HCT116 (cell line): ENCODE measurements around the gene IGSF9B. TPM values are rescaled to one million over a fixed set of nuclear protein-coding genes. Genes with fewer than 3 reads are reported as not detected.

Experiments used
- ATAC-seq: fragments of 200-7000 bp; cut with Tn5 transposase; 2 replicates; pipeline ENCODE4 v1.9.1; 2020; ENCODE audit warnings: mild to moderate bottlenecking, moderate library complexity
- BruUV-seq: library from RNA; stranded (reverse); fragments of 400-500 nt; replicated peaks from 2 replicates; lab custom pipeline; 2021; lab: Mats Ljungman, UMichigan
- CTCF ChIA-PET: fragments of 300-600 bp; sonication (Branson Sonifier 250); formaldehyde crosslinking; loops from one replicate; lab custom pipeline; 2021; ENCODE audit warnings: antibody characterized with exemption; lab: Charles Lee
- POLR2A ChIA-PET: fragments of 300-600, 350-600 bp; sonication (Branson Sonifier 250); formaldehyde crosslinking; loops from one replicate; lab custom pipeline; 2021; ENCODE audit warnings: antibody characterized with exemption; lab: Charles Lee
- RAD21 ChIA-PET, 2 experiments: fragments of 300-600 bp; sonication (Branson Sonifier 250); formaldehyde crosslinking; loops; one replicate each; lab custom pipeline; 2023; ENCODE audit warnings: low total read pairs in 2 of 2; ENCODE audit not compliant: uncharacterized antibody in 2 of 2, unreplicated experiment in 2 of 2, low non-redundant PET in 1 of 2; lab: Charles Lee
- DNase-seq: peaks from one replicate; pipeline ENCODE4 v3.0.0-alpha.2; 2010; ENCODE audit warnings: low read depth, low spot score
- H2AFZ ChIP-seq: fragments of 200-600 bp; shearing (Covaris generic), sonication (generic); 2 replicates; pipeline ENCODE4 v1.6.1; 2017; ENCODE audit warnings: low read depth, mixed run types, mixed read lengths, antibody characterized with exemption, low read length; ENCODE audit not compliant: poor library complexity, severe bottlenecking
- H3K27ac ChIP-seq: 2 replicates; pipeline ENCODE4 v1.5.1; 2012; ENCODE audit warnings: low read depth, low read length
- H3K27me3 ChIP-seq: fragments of 200-600 bp; sonication (generic); 2 replicates; pipeline ENCODE4 v1.6.1; 2016; ENCODE audit warnings: mixed run types, low read length, mixed read lengths; ENCODE audit not compliant: insufficient read depth
- H3K36me3 ChIP-seq, 2 experiments: fragments of 200-500 bp in 1 of 2; fragments of 200-600 bp in 1 of 2; sonication (Bioruptor generic) in 1 of 2; sonication (generic) in 1 of 2; 2 replicates each; pipeline versions ENCODE4 v1.5.1 to v1.6.1; 2014 to 2016; ENCODE audit warnings: low read length in 2 of 2, inconsistent platforms in 1 of 2, mixed read lengths in 1 of 2, mixed run types in 1 of 2; ENCODE audit not compliant: insufficient read depth in 2 of 2, control insufficient read depth in 1 of 2
- H3K4me1 ChIP-seq, 2 experiments: fragments of 200-600 bp in 1 of 2; sonication (generic) in 1 of 2; 2 replicates each; pipeline versions ENCODE4 v1.5.1 to v1.6.1; 2012 to 2017; ENCODE audit warnings: low read length in 2 of 2, inconsistent platforms in 1 of 2, mild to moderate bottlenecking in 1 of 2, mixed read lengths in 1 of 2, mixed run types in 1 of 2, moderate library complexity in 1 of 2; ENCODE audit not compliant: insufficient read depth in 2 of 2, control insufficient read depth in 1 of 2
- H3K4me2 ChIP-seq: fragments of 200-600 bp; sonication (generic); 2 replicates; pipeline ENCODE4 v1.6.1; 2017; ENCODE audit warnings: mixed run types, low read length, mixed read lengths
- H3K4me3 ChIP-seq, 2 experiments: fragments of 200-600 bp in 1 of 2; sonication (generic) in 1 of 2; replicated peaks in 1 of 2; 2 replicates each; pipeline ENCODE4 v1.5.1; 2011 to 2016; ENCODE audit warnings: low read length in 2 of 2, control low read depth in 1 of 2, low read depth in 1 of 2, mild to moderate bottlenecking in 1 of 2, mixed read lengths in 1 of 2, mixed run types in 1 of 2
- H3K79me2 ChIP-seq: fragments of 200-600 bp; sonication (generic); 2 replicates; pipeline ENCODE4 v1.6.1; 2017; ENCODE audit warnings: mild to moderate bottlenecking, mixed run types, low read length, moderate library complexity, mixed read lengths; ENCODE audit not compliant: insufficient read depth
- H3K9ac ChIP-seq: fragments of 200-600 bp; sonication (generic); 2 replicates; pipeline ENCODE4 v1.6.1; 2016; ENCODE audit warnings: low read length, mixed read lengths
- H3K9me2 ChIP-seq: fragments of 200-600 bp; sonication (generic), shearing (Covaris generic); 2 replicates; pipeline ENCODE4 v1.6.1; 2017; ENCODE audit warnings: mixed run types, mild to moderate bottlenecking, moderate library complexity; ENCODE audit not compliant: insufficient read depth
- H3K9me3 ChIP-seq, 2 experiments: fragments of 200-500 bp in 1 of 2; fragments of 200-600 bp in 1 of 2; sonication (Bioruptor generic) in 1 of 2; sonication (generic) in 1 of 2; 2 replicates each; pipeline ENCODE4 v1.6.1; 2014 to 2017; ENCODE audit warnings: low read length in 2 of 2, mixed read lengths in 2 of 2, inconsistent platforms in 1 of 2, low read depth in 1 of 2, mild to moderate bottlenecking in 1 of 2, mixed run types in 1 of 2, moderate library complexity in 1 of 2; ENCODE audit not compliant: control insufficient read depth in 1 of 2, insufficient read depth in 1 of 2
- H4K20me1 ChIP-seq: fragments of 200-600 bp; sonication (generic), shearing (Covaris generic); 2 replicates; pipeline ENCODE4 v1.6.1; 2017; ENCODE audit warnings: mixed run types, mild to moderate bottlenecking, moderate library complexity; ENCODE audit not compliant: insufficient read depth
- ATF3 ChIP-seq: IDR thresholded peaks from 2 replicates; pipeline ENCODE4 v1.6.1; 2012
- CEBPB ChIP-seq: IDR thresholded peaks from 2 replicates; pipeline ENCODE4 v1.6.1; 2012; ENCODE audit warnings: low read depth
- EGR1 ChIP-seq: IDR thresholded peaks from 2 replicates; pipeline ENCODE4 v1.6.1; 2012; ENCODE audit warnings: low read depth
- ELF1 ChIP-seq: IDR thresholded peaks from 2 replicates; pipeline ENCODE4 v1.6.1; 2012; ENCODE audit warnings: low read depth, borderline replicate concordance
- EZH2 ChIP-seq: fragments of 200-600 bp; sonication (generic); IDR thresholded peaks from 2 replicates; pipeline ENCODE4 v1.6.1; 2017; ENCODE audit warnings: antibody characterized with exemption, mixed run types
- MAX ChIP-seq: IDR thresholded peaks from 2 replicates; pipeline ENCODE4 v1.6.1; 2012
- RAD21 ChIP-seq: IDR thresholded peaks from 2 replicates; pipeline ENCODE4 v1.6.1; 2012; ENCODE audit warnings: low read depth, mild to moderate bottlenecking
- SIN3A ChIP-seq: IDR thresholded peaks from 2 replicates; pipeline ENCODE4 v1.6.1; 2012; ENCODE audit warnings: low read depth
- SRF ChIP-seq: IDR thresholded peaks from 2 replicates; pipeline ENCODE4 v1.6.1; 2012; ENCODE audit warnings: low read depth
- TCF7L2 ChIP-seq: IDR thresholded peaks from 2 replicates; pipeline ENCODE4 v1.7.0; 2011; ENCODE audit warnings: borderline replicate concordance, inconsistent platforms; ENCODE audit not compliant: insufficient read depth, insufficient read length; ENCODE audit errors: extremely low read depth
- ZNF274 ChIP-seq: fragments of 200-500 bp; sonication (Bioruptor generic); IDR thresholded peaks from 2 replicates; pipeline ENCODE4 v1.6.1; 2014; ENCODE audit warnings: mild to moderate bottlenecking, low read depth, low read length, inconsistent platforms
- intact Hi-C: fragments of 100-400 bp; cut with micrococcal nuclease; formaldehyde crosslinking; loops from 2 replicates; pipeline ENCODE4 v1.10.0; 2022
- total RNA-seq: library from RNA; stranded (reverse); gene quantifications from one replicate; pipeline ENCODE4 v1.2.1, GENCODE V29; 2021; ENCODE audit not compliant: unreplicated experiment
- TF ChIP-seq, protein P1 (sequence below), 3 experiments: fragments of 200-600 bp in 1 of 3; sonication (generic) in 1 of 3; IDR thresholded peaks in 2 of 3; conservative IDR thresholded peaks in 1 of 3; 2 replicates each; pipeline ENCODE4 v1.5.1; 2012 to 2017; ENCODE audit warnings: low read depth in 2 of 3, low read length in 2 of 3, antibody characterized with exemption in 1 of 3, borderline replicate concordance in 1 of 3, control low read depth in 1 of 3, mild to moderate bottlenecking in 1 of 3, mixed read lengths in 1 of 3, mixed run types in 1 of 3, moderate library complexity in 1 of 3; ENCODE audit not compliant: insufficient read depth in 1 of 3

IGSF9B gene
- total RNA-seq, 1 experiment from 2014 or later: 12.4 TPM

DNA sequence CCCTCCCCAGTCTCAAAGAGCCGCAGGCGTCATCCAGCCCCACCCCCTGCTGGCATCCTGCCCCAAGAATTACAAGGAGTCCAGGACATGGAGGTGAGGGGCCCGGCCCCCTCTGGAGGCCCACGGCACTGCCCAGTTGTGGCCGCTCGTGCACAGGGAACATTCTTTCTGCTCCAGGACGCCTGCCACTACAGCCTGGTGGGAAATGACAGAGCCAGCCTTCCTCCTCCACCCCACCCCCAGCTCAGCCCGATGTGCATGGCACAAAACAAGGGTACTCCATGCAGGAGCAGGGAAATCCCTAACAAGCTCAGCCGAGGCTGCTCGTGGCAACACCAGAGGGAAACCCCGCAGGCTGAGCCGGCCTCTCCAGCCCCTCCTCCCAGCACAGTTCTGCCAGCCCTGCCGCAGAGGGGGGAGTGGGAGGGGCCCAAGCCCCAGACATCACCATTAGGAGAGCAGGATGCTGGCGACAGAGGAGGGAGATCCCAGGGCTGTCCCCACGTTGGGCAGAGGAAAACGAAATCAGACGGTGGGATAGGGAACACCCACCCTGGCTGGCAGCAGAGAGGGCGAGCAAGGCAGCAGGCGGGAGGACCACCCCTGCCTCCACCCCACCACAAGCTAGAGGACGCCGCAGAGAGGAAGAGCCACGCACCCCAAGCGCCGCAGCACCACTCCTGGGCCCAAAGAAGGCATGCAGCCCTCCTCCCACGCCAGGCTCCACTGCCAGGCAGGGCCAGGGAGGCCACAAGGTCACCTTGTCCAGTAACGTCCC is 10.0 kb downstream of the IGSF9B start:
- H3K27ac ChIP-seq: no peak overlapping the region
- POLR2A ChIA-PET: no interaction called here
- H3K9ac ChIP-seq: no peak overlapping the region
- TF ChIP-seq EGR1 (no peak), ELF1 (no peak), TCF7L2 (no peak), CEBPB (no peak), ATF3 (no peak), SRF (no peak), RAD21 (no peak), EZH2 (no peak), SIN3A (no peak), MAX (no peak), ZNF274 (no peak)
- TF ChIP-seq, protein P1, sequence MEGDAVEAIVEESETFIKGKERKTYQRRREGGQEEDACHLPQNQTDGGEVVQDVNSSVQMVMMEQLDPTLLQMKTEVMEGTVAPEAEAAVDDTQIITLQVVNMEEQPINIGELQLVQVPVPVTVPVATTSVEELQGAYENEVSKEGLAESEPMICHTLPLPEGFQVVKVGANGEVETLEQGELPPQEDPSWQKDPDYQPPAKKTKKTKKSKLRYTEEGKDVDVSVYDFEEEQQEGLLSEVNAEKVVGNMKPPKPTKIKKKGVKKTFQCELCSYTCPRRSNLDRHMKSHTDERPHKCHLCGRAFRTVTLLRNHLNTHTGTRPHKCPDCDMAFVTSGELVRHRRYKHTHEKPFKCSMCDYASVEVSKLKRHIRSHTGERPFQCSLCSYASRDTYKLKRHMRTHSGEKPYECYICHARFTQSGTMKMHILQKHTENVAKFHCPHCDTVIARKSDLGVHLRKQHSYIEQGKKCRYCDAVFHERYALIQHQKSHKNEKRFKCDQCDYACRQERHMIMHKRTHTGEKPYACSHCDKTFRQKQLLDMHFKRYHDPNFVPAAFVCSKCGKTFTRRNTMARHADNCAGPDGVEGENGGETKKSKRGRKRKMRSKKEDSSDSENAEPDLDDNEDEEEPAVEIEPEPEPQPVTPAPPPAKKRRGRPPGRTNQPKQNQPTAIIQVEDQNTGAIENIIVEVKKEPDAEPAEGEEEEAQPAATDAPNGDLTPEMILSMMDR (IDR thresholded peaks at IDR 0.05 in 2 of 3, conservative IDR thresholded peaks at IDR 0.05 in 1 of 3; ENCODE audit: borderline replicate concordance in 1 of 3, insufficient read depth in 1 of 3, low read depth in 2 of 3, low read length in 2 of 3): no peak
- H3K79me2 ChIP-seq: no peaks in the 10 kb centered on the region; the same call in none of the 2 replicates
- peaks cover 9 to 32% of the 10 kb centered on the region in 2 experiments; a peak in 3 of 4 replicates for H3K4me1 ChIP-seq
- H2AFZ ChIP-seq: no peak overlapping the region
- RAD21 ChIA-PET: no interaction called here
- no peaks in the 10 kb centered on the region; a peak in 1 of 4 replicates for H3K36me3 ChIP-seq
- ATAC-seq: no peak
- no peaks in the 10 kb centered on the region for H3K9me2 ChIP-seq
- no peaks in the 10 kb centered on the region for H3K27me3 ChIP-seq
- no peaks in the 10 kb centered on the region for H3K9me3 ChIP-seq
- no TSS peak for BruUV-seq
- no peak for DNase-seq
- no peaks in the 10 kb centered on the region for H4K20me1 ChIP-seq
- no peak overlapping the region for H3K4me3 ChIP-seq
- no peak overlapping the region for H3K4me2 ChIP-seq
- CTCF ChIA-PET: no interaction called here
- intact Hi-C loops: no loop called here
